GM12875 (cell line): Measurements from ENCODE around the gene PAK5.

Source experiments
- H3K4me3 ChIP-seq: one replicate; pipeline ENCODE4 v1.5.1; 2011; ENCODE audit warnings: low read depth, low read length, control low read depth
- CTCF ChIP-seq: IDR thresholded peaks from 2 replicates; pipeline ENCODE4 v1.5.1; 2011; ENCODE audit warnings: low read depth, mild to moderate bottlenecking, control low read depth, inconsistent platforms, low read length, moderate library complexity, borderline replicate concordance; ENCODE audit not compliant: insufficient read depth

Gene PAK5

GRCh38 chr20:9550871-9551270 is 288.0 kb downstream of the PAK5 start:
- TF ChIP-seq CTCF = no peak
- H3K4me3 ChIP-seq = no peak overlapping the region

GRCh38 chr20:9550283-9550682 is 288.6 kb downstream of the PAK5 start:
- TF ChIP-seq CTCF = no peak
- H3K4me3 ChIP-seq = no peak overlapping the region

GRCh38 chr20:9543214-9543613 is 295.7 kb downstream of the PAK5 start:
- no peak overlapping the region for H3K4me3 ChIP-seq
- no peak for TF ChIP-seq CTCF

- no peak for TF ChIP-seq CTCF
- H3K4me3 ChIP-seq = no peak overlapping the region
Observed at GRCh38 chr20:9535449-9535848, 303.4 kb downstream of the PAK5 start.

- H3K4me3 ChIP-seq = no peak overlapping the region
- no peak for TF ChIP-seq CTCF
Observed at GRCh38 chr20:9534025-9534424, 304.9 kb downstream of the PAK5 start.

- H3K4me3 ChIP-seq = no peak overlapping the region
- TF ChIP-seq CTCF = no peak
Observed at GRCh38 chr20:9532069-9532838, 306.6 kb downstream of the PAK5 start.

- no peak overlapping the region for H3K4me3 ChIP-seq
Observed at GRCh38 chr20:9531581-9531980, 307.3 kb downstream of the PAK5 start.

More at GRCh38 chr20:9531581-9531980, 307.3 kb downstream of the PAK5 start:
- TF ChIP-seq CTCF = no peak
